ENCODE results near the gene C9orf43.

The C9orf43 gene

GRCh38 chr9:113471143-113471542 lies 60.6 kb downstream of the C9orf43 start:
- DNase-seq: no peak

- no peak for DNase-seq
Observed at GRCh38 chr9:113471566-113471965, 61.0 kb downstream of the C9orf43 start.

GRCh38 chr9:113472199-113472598 lies 61.7 kb downstream of the C9orf43 start:
- DNase-seq: no peak

- DNase-seq: no peak
Observed at GRCh38 chr9:113474360-113475028, 63.9 kb downstream of the C9orf43 start.

GRCh38 chr9:113475031-113475430 lies 64.5 kb downstream of the C9orf43 start:
- no peak for DNase-seq

- no peak for DNase-seq
Observed at GRCh38 chr9:113475992-113476391, 65.4 kb downstream of the C9orf43 start.

- no peak for DNase-seq
Observed at GRCh38 chr9:113476511-113476916, 66.0 kb downstream of the C9orf43 start.

GRCh38 chr9:113477058-113477457 lies 66.5 kb downstream of the C9orf43 start:
- no peak for DNase-seq

- DNase-seq: no peak
Observed at GRCh38 chr9:113477661-113478060, 67.1 kb downstream of the C9orf43 start.

GRCh38 chr9:113479174-113479621 lies 68.7 kb downstream of the C9orf43 start:
- DNase-seq: no peak
